PC-3 (cell line): Measurements from ENCODE around the gene CEP63. TPM values are rescaled to one million over a fixed set of nuclear protein-coding genes. Genes with fewer than 3 reads are reported as not detected.
"Not testable (repeated sequence)": the region's sequence is repeated elsewhere in the genome, so short reads cannot be mapped to it uniquely, and the experiment has no call there.

Experiments
- ATAC-seq: fragments of 200-7000 bp; cut with Tn5 transposase; 2 replicates; pipeline ENCODE4 v1.9.1; 2020; ENCODE audit warnings: mild to moderate bottlenecking, moderate library complexity
- BruUV-seq: library from RNA; stranded (reverse); fragments of 400-500 nt; replicated peaks from 2 replicates; lab custom pipeline; 2021; lab: Mats Ljungman, UMichigan
- CTCF ChIA-PET: fragments of 300-600 bp; sonication (Branson Sonifier 250); formaldehyde crosslinking; loops from one replicate; lab custom pipeline; 2022; ENCODE audit warnings: antibody characterized with exemption; lab: Charles Lee
- POLR2A ChIA-PET: fragments of 300-600 bp; sonication (Branson Sonifier 250); formaldehyde crosslinking; loops from one replicate; lab custom pipeline; 2022; ENCODE audit warnings: antibody characterized with exemption; ENCODE audit not compliant: unreplicated experiment; lab: Charles Lee
- DNase-seq: peaks from one replicate; pipeline ENCODE4 v3.0.0-alpha.2; 2015
- H2AFZ ChIP-seq: fragments of 300-600 bp; sonication (generic); 2 replicates; pipeline ENCODE4 v1.6.0; 2016; ENCODE audit warnings: antibody characterized with exemption, low read length
- H3F3A ChIP-seq: fragments of 300-600 bp; sonication (generic); one replicate; pipeline ENCODE4 v1.6.0; 2017; ENCODE audit warnings: antibody characterized with exemption, low read length, control low read depth, mild to moderate bottlenecking; ENCODE audit not compliant: unreplicated experiment
- H3K27ac ChIP-seq: fragments of 300-600 bp; sonication (generic); 2 replicates; pipeline ENCODE4 v1.5.1; 2016; ENCODE audit warnings: mild to moderate bottlenecking, low read length
- H3K27me3 ChIP-seq: fragments of 300-600 bp; sonication (generic); 2 replicates; pipeline ENCODE4 v1.6.1; 2016; ENCODE audit warnings: low read length, mixed read lengths
- H3K36me3 ChIP-seq: fragments of 300-600 bp; sonication (generic); 2 replicates; pipeline ENCODE4 v1.6.1; 2016; ENCODE audit warnings: low read depth, mixed run types, low read length, mixed read lengths
- H3K4me1 ChIP-seq: fragments of 300-600 bp; sonication (generic); 2 replicates; pipeline ENCODE4 v1.5.1; 2016; ENCODE audit warnings: low read length; ENCODE audit not compliant: insufficient read depth
- H3K4me2 ChIP-seq: fragments of 300-600 bp; sonication (generic); 2 replicates; pipeline ENCODE4 v1.6.0; 2016; ENCODE audit warnings: low read length
- H3K4me3 ChIP-seq: fragments of 300-600 bp; sonication (generic); 2 replicates; pipeline ENCODE4 v1.5.1; 2016; ENCODE audit warnings: mild to moderate bottlenecking, low read length, mixed read lengths
- H3K79me2 ChIP-seq: fragments of 300-600 bp; sonication (generic); 2 replicates; pipeline ENCODE4 v1.6.1; 2017; ENCODE audit warnings: low read length, mixed read lengths
- H3K9ac ChIP-seq: fragments of 300-600 bp; sonication (generic); 2 replicates; pipeline ENCODE4 v1.6.0; 2016; ENCODE audit warnings: mild to moderate bottlenecking, low read length
- H3K9me2 ChIP-seq: fragments of 300-600 bp; sonication (generic); replicated peaks from 2 replicates; pipeline ENCODE4 v1.6.1; 2016; ENCODE audit warnings: mixed run types, low read length, mixed read lengths
- H3K9me3 ChIP-seq: fragments of 300-600 bp; sonication (generic); 2 replicates; pipeline ENCODE4 v1.6.1; 2016; ENCODE audit warnings: low read length, mixed read lengths
- H4K20me1 ChIP-seq: fragments of 300-600 bp; sonication (generic); 2 replicates; pipeline ENCODE4 v1.6.1; 2016; ENCODE audit warnings: low read length, mixed read lengths
- CTCF ChIP-seq: fragments of 300-600 bp; sonication (generic); conservative IDR thresholded peaks from 2 replicates; pipeline ENCODE4 v1.5.1; 2017; ENCODE audit warnings: antibody characterized with exemption, low read depth, mild to moderate bottlenecking, low read length
- EZH2 ChIP-seq: fragments of 300-600 bp; sonication (generic); IDR thresholded peaks from one replicate; pipeline ENCODE4 v1.6.1; 2017; ENCODE audit warnings: antibody characterized with exemption, mild to moderate bottlenecking, low read length; ENCODE audit not compliant: unreplicated experiment
- EZH2phosphoT487 ChIP-seq: fragments of 300-600 bp; sonication (generic); IDR thresholded peaks from 2 replicates; pipeline ENCODE4 v1.6.1; 2018; ENCODE audit warnings: mild to moderate bottlenecking, antibody characterized with exemption, low read length, borderline replicate concordance
- intact Hi-C: fragments of 100-400 bp; cut with micrococcal nuclease; formaldehyde crosslinking; loops from 2 replicates; pipeline ENCODE4 v1.9.0; 2023
- total RNA-seq: library from RNA; depleted of rRNA; stranded (reverse); fragments of >200 nt; gene quantifications from 2 replicates; pipeline ENCODE4 v1.2.3, GENCODE V29; 2014

The CEP63 gene
- total RNA-seq, 1 experiment from 2014 or later, result 15.4 TPM

GRCh38 chr3:134590766-134591165, 104.9 kb downstream of the CEP63 start:
- Histone ChIP-seq H3K4me2 (no peak overlapping the region), H4K20me1 (no peaks in the 10 kb centered on the region), H3K9me3 (no peaks in the 10 kb centered on the region), H3K79me2 (no peaks in the 10 kb centered on the region), H3K9me2 (no peaks in the 10 kb centered on the region), H3K4me1 (no peaks in the 10 kb centered on the region), H3K9ac (no peak overlapping the region), H2AFZ (no peak overlapping the region), H3K27me3 (0 out of 2 replicates have a peak, but pooled peaks cover 5% of the 10 kb centered on the region), H3K4me3 (no peak overlapping the region), H3F3A (no peaks in the 10 kb centered on the region), H3K27ac (no peak overlapping the region), H3K36me3 (no peaks in the 10 kb centered on the region)
- DNase-seq (no peak), ATAC-seq (no peak)
- intact Hi-C loops, result no loop called here
- ChIA-PET POLR2A (no interaction called here), CTCF (no interaction called here)
- TF ChIP-seq CTCF (no peak), EZH2 (no peak), EZH2phosphoT487 (no peak)
- BruUV-seq, result no TSS peak

GRCh38 chr3:134592806-134593205, 106.9 kb downstream of the CEP63 start:
- no peaks in the 10 kb centered on the region for H3K9me2 ChIP-seq
- CTCF ChIA-PET, result no interaction called here
- H3K79me2 ChIP-seq, result no peaks in the 10 kb centered on the region
- no peak overlapping the region for H2AFZ ChIP-seq
- DNase-seq (no peak), ATAC-seq (no peak)
- H3K36me3 ChIP-seq, result no peaks in the 10 kb centered on the region
- BruUV-seq, result no TSS peak
- 0 out of 2 replicates have a peak, but pooled peaks cover 5% of the 10 kb centered on the region for H3K27me3 ChIP-seq
- no peaks in the 10 kb centered on the region for H3K4me1 ChIP-seq
- no peak overlapping the region for H3K27ac ChIP-seq
- TF ChIP-seq EZH2 (no peak), CTCF (no peak), EZH2phosphoT487 (no peak)
- no peaks in the 10 kb centered on the region for H3K9me3 ChIP-seq
- intact Hi-C loops, result no loop called here
- H3K4me2 ChIP-seq, result no peak overlapping the region
- POLR2A ChIA-PET, result no interaction called here
- no peak overlapping the region for H3K4me3 ChIP-seq
- H4K20me1 ChIP-seq, result no peaks in the 10 kb centered on the region
- no peak overlapping the region for H3K9ac ChIP-seq
- no peaks in the 10 kb centered on the region for H3F3A ChIP-seq

GRCh38 chr3:134594331-134594741, 108.5 kb downstream of the CEP63 start:
- BruUV-seq, result no TSS peak

GRCh38 chr3:134594986-134595385, 109.1 kb downstream of the CEP63 start:
- H3K9me2 ChIP-seq, POLR2A ChIA-PET, H3K4me2 ChIP-seq: not testable (repeated sequence)

More at GRCh38 chr3:134594331-134594741, 108.5 kb downstream of the CEP63 start:
- Histone ChIP-seq H3K79me2 (no peaks in the 10 kb centered on the region), H3K9me3 (no peaks in the 10 kb centered on the region), H3K9me2 (no peaks in the 10 kb centered on the region), H3K9ac (no peak overlapping the region), H3F3A (no peaks in the 10 kb centered on the region), H3K27ac (no peak overlapping the region), H2AFZ (no peak overlapping the region), H3K4me2 (no peak overlapping the region), H3K4me3 (no peak overlapping the region), H4K20me1 (no peaks in the 10 kb centered on the region), H3K4me1 (no peaks in the 10 kb centered on the region), H3K36me3 (no peaks in the 10 kb centered on the region), H3K27me3 (0 out of 2 replicates have a peak, but pooled peaks cover 5% of the 10 kb centered on the region)
- no peak for ATAC-seq
- intact Hi-C loops, result no loop called here
- DNase-seq, result no peak
- POLR2A ChIA-PET, result no interaction called here
- TF ChIP-seq CTCF (no peak), EZH2 (no peak), EZH2phosphoT487 (no peak)
- CTCF ChIA-PET, result no interaction called here

More at GRCh38 chr3:134594986-134595385, 109.1 kb downstream of the CEP63 start:
- CTCF ChIA-PET, H3K27me3 ChIP-seq, H3K4me3 ChIP-seq, DNase-seq, H3K27ac ChIP-seq, intact Hi-C loops, H3K4me1 ChIP-seq, ATAC-seq, H3K79me2 ChIP-seq, H3K9me3 ChIP-seq, H3F3A ChIP-seq, H2AFZ ChIP-seq, H3K9ac ChIP-seq, H3K36me3 ChIP-seq, BruUV-seq, H4K20me1 ChIP-seq: not testable (repeated sequence)
